RWPE2 (cell line): ENCODE measurements around the gene APLP2.

ENCODE experiments used
- ATAC-seq: fragments of 200-7000 bp; cut with Tn5 transposase; 3 replicates; pipeline ENCODE4 v1.9.1; 2021; ENCODE audit warnings: low read depth
- DNase-seq: peaks from one replicate; pipeline ENCODE4 v3.0.0-alpha.2; 2020; ENCODE audit warnings: low spot score
- H3K27ac ChIP-seq: fragments of 450-650 bp; 2 replicates; pipeline ENCODE4 v1.5.1; 2017; ENCODE audit warnings: mild to moderate bottlenecking; ENCODE audit not compliant: poor library complexity, severe bottlenecking
- H3K27me3 ChIP-seq: fragments of 250-450 bp; sonication (Bioruptor Pico); 2 replicates; pipeline ENCODE4 v1.5.1; 2021; ENCODE audit warnings: mild to moderate bottlenecking, moderate library complexity; ENCODE audit not compliant: insufficient read depth, poor library complexity, severe bottlenecking
- H3K36me3 ChIP-seq: fragments of 250-450 bp; sonication (Bioruptor Pico); 2 replicates; pipeline ENCODE4 v1.5.1; 2020; ENCODE audit warnings: low read depth, mild to moderate bottlenecking, moderate library complexity
- H3K4me1 ChIP-seq: fragments of 250-450 bp; sonication (Bioruptor Pico); 2 replicates; pipeline ENCODE4 v1.5.1; 2021; ENCODE audit warnings: mild to moderate bottlenecking, moderate library complexity; ENCODE audit not compliant: insufficient read depth, poor library complexity, severe bottlenecking
- H3K4me3 ChIP-seq: fragments of 250-450 bp; sonication (Bioruptor Pico); 2 replicates; pipeline ENCODE4 v1.5.1; 2021; ENCODE audit warnings: mild to moderate bottlenecking, moderate library complexity; ENCODE audit not compliant: severe bottlenecking
- H3K9me3 ChIP-seq: fragments of 250-450 bp; sonication (Bioruptor Pico); 2 replicates; pipeline ENCODE4 v1.5.1; 2021; ENCODE audit warnings: mild to moderate bottlenecking, moderate library complexity; ENCODE audit not compliant: severe bottlenecking
- TF ChIP-seq, protein P1 (sequence below): fragments of 450-650 bp; IDR thresholded peaks from one replicate; pipeline ENCODE4 v1.5.1; 2017; ENCODE audit warnings: mild to moderate bottlenecking, moderate library complexity; ENCODE audit not compliant: poor library complexity, severe bottlenecking

Gene APLP2

DNA sequence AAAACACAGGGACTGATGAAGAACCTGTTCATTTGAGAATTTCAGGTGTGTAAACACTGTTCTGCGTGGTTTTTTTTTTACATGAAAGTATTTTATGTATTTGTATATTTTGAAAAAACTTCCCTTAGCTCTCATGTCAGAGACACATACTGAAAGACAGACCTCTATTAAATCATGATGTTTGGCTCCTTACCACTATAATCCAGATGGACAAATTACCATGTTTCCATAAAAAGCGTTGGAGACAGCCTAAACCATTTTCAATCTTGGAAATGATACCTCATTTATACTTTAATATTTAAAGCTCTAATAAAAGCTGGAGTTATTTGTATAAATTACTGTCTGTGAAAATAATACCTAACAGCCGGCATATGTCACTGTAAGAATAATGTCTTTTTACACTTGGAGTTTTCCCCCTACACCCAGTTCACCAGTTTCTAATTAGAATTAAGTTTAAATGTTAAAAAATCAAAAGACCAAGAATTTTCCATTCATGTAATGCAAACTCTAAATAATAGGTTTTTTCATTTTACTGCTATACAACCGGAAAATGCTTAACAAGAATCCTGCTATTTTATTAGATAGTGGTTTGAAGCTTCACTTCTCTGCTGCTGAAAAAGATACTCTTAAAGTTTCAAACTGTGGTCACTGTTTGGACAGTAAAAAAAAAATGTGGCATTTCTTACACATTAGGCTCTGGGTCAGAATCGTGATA is 30.8 kb downstream of the APLP2 start:
- no peak overlapping the region for H3K4me3 ChIP-seq
- no peak overlapping the region for H3K27ac ChIP-seq
- no peaks in the 10 kb centered on the region for H3K36me3 ChIP-seq
- ATAC-seq (no peak), DNase-seq (no peak)
- peaks cover 31% of the 10 kb centered on the region for H3K4me1 ChIP-seq
- H3K27me3 ChIP-seq: no peaks in the 10 kb centered on the region
- TF ChIP-seq, protein P1, sequence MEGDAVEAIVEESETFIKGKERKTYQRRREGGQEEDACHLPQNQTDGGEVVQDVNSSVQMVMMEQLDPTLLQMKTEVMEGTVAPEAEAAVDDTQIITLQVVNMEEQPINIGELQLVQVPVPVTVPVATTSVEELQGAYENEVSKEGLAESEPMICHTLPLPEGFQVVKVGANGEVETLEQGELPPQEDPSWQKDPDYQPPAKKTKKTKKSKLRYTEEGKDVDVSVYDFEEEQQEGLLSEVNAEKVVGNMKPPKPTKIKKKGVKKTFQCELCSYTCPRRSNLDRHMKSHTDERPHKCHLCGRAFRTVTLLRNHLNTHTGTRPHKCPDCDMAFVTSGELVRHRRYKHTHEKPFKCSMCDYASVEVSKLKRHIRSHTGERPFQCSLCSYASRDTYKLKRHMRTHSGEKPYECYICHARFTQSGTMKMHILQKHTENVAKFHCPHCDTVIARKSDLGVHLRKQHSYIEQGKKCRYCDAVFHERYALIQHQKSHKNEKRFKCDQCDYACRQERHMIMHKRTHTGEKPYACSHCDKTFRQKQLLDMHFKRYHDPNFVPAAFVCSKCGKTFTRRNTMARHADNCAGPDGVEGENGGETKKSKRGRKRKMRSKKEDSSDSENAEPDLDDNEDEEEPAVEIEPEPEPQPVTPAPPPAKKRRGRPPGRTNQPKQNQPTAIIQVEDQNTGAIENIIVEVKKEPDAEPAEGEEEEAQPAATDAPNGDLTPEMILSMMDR: no peak
- no peaks in the 10 kb centered on the region for H3K9me3 ChIP-seq

DNA sequence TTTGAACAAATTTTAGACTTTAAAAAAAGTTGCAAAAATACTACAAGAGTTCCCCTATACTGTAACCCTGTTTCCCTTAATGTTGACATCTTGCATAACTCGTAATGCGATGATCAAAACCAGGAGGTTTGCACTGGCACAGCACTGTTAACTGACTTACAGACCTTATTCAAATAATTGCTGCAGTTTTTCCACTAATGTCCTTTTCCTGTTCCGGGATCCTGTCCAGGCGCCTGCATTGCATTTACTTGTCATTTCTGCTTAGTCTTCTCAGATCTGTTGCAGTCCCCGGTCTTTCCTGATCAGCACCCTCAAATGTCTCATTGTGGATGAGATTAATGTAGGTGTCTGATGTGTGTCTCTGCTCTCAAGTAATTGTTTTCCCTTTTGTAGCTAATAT is 32.0 kb downstream of the APLP2 start:
- H3K27ac ChIP-seq: peak overlapping the region; percentile 63
- no peaks in the 10 kb centered on the region for H3K27me3 ChIP-seq
- ATAC-seq (no peak), DNase-seq (no peak)
- H3K36me3 ChIP-seq: peaks cover under 1% of the 10 kb centered on the region; the same call in 1 of the 2 replicates
- H3K9me3 ChIP-seq: no peaks in the 10 kb centered on the region
- TF ChIP-seq, protein P1: no peak
- peaks cover 30% of the 10 kb centered on the region for H3K4me1 ChIP-seq
- H3K4me3 ChIP-seq: no peak overlapping the region

DNA sequence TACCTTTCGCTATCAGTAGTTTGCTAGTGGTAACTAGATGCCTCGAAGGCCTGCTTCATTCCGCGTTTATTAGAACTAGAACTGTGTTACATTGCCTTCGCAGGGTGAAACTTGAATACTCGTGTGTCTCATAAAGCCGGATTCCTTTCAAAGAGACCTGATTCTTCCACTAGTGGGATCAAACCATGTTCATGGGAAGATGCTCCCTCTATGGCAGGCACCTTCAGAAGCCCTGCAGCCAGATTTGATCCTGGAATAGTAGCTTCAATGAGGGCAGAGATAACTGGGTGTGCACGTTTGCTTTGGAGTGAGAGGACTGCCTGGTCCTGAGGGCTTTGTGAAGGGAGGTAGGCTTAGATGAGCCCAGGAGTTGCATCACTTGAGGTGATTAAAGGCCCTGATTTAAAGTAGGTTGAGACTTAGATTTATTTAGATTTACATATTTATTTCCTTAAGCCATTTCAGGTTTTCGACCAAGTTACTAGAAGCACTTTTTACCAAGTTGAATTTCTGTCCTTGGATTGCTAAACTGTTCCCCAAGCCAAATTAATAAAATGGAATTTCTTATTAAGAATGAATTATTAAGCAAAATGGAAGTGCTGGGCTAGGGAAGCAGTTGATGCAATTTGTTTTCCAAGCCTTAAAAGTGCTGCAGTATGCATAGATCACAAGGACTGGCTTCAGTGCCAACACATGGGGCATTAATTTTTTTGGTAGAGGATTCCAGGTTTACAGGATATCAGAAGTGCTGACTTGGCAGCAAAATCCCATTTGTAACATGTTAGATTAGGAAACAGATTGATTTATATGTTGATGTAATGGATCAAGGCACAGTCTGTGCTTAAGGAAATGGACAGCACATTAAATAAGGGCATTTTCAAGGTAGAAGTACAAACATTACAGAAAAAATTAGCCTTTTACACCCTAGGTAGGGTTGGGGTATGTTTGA is 32.9 kb downstream of the APLP2 start:
- TF ChIP-seq, protein P1: no peak
- Histone ChIP-seq H3K27ac (peak overlapping the region; percentile 63), H3K9me3 (no peaks in the 10 kb centered on the region), H3K36me3 (peaks cover 10% of the 10 kb centered on the region), H3K4me3 (no peak overlapping the region), H3K27me3 (no peaks in the 10 kb centered on the region), H3K4me1 (peaks cover 27% of the 10 kb centered on the region)
- DNase-seq (no peak), ATAC-seq (peak; percentile 48; the same call in 2 of the 3 replicates)

DNA sequence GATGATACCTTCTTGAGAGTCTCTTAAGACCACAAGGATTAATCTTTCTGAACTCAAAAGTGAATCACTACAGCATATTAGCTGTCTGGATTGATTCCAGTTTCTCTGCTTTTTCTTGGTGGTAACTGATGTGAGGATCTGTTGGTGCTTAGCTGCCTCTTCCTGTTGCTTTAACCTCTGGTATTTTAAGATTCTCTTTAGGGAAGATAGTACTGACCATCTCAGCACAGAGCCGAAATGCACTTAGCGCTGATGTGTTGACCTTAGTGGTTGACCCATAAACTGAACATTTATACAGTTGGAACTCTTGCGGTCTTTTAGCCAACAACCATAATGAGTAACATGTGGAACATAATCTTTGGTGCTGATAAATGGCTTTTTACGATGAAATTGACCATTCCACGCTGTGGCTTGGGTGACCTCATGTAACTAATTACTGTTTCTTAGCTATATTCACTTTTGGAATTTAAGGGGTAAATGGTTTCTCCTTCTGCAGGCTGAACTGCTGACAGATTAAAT is 33.7 kb downstream of the APLP2 start:
- peak; percentile 87 for ATAC-seq
- DNase-seq: no peak
- H3K4me1 ChIP-seq: peaks cover 27% of the 10 kb centered on the region
- no peak overlapping the region for H3K4me3 ChIP-seq
- H3K36me3 ChIP-seq: peaks cover 11% of the 10 kb centered on the region
- TF ChIP-seq, protein P1: no peak
- H3K27ac ChIP-seq: peak overlapping the region; percentile 63
- no peaks in the 10 kb centered on the region for H3K27me3 ChIP-seq
- H3K9me3 ChIP-seq: no peaks in the 10 kb centered on the region
